M059J (cell line): ENCODE results near the gene ZNF550. TPM values are rescaled to one million over a fixed set of nuclear protein-coding genes. Genes with fewer than 3 reads are reported as not detected.
A peak's percentile ranks its signal among the peaks of the same experiment; 100 is the strongest.

ENCODE experiments used
- DNase-seq: peaks from one replicate; pipeline ENCODE4 v3.0.0-alpha.2; 2012; ENCODE audit warnings: low read depth
- total RNA-seq: library from RNA; depleted of rRNA; stranded (reverse); fragments of >200 nt; shearing (Covaris generic); gene quantifications from 2 replicates; pipeline ENCODE4 v1.2.3, GENCODE V29; 2014; rRNA removed

ZNF550 gene
- 9.4 and 14.0 TPM in 2 replicates for total RNA-seq

- peak; percentile 92 for DNase-seq
These were observed at the start of gene ZNF550 for GRCh38 chr19:57559404-57560025. ZNF550 (minus strand) TSS chr19:57559863; CDS start chr19:57559682, 181 bp downstream.

- no peak for DNase-seq
These were observed 47.3 kb upstream of the ZNF550 start for GRCh38 chr19:57606931-57607330.

DNA sequence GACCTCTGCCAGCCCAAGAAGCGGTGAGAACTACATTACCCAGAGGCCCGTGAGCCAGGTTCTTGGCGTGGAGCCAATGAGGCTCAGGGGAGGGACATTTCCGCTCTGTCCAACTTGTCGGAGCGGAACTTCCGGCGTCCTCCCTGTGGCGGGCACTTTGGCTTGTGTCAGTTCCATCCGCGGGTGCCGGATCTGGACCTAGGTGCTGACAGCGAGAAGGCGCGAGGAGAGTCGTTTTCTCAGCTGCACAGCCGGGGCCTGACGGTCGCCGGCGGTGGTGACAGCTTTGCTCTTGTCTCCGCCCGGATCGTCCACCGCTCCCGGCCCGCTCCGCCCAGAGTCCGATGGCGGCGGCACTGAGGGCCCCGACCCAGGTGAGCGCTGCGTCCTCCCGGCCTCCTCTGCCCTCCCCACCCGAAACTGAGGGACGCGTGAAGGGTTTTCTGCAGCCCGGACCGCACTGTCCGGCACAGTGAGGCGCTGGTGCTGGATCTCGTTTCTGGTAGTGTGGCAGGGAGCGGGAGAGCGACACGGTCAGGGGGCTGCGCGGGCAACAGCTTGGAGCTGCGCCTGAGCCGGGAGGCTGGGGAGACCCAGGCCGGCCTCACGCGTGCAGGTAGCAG is 40.2 kb upstream of the ZNF550 start, which contains the start of gene ZNF530:
Gene ZNF530, plus strand, starts transcription at position 125 of the 623 bp plus-strand sequence. CDS start 4,461 bp downstream, outside the sequence.
- DNase-seq, result peak; percentile 93

DNA sequence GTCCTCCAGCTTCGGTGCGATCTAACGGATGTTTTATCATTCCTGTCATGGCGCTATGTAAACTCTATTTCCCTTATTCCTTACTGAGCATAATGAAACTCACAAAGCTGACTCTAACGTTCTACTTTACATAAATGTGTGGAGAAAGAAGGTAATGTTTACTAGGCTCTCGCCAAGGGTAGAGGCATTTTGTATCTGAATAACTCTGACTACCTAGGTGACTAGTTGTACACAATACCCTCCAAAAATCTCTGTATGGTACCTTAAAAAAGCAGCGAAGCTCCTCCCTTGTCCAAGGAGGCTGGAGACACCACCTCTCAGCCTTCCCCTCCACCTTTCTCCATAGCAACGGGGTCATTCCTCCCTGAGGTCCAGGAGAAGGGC is 39.7 kb upstream of the ZNF550 start:
- no peak for DNase-seq

GRCh38 chr19:57587529-57587928 is 27.9 kb upstream of the ZNF550 start:
- DNase-seq, result peak; percentile 91

DNA sequence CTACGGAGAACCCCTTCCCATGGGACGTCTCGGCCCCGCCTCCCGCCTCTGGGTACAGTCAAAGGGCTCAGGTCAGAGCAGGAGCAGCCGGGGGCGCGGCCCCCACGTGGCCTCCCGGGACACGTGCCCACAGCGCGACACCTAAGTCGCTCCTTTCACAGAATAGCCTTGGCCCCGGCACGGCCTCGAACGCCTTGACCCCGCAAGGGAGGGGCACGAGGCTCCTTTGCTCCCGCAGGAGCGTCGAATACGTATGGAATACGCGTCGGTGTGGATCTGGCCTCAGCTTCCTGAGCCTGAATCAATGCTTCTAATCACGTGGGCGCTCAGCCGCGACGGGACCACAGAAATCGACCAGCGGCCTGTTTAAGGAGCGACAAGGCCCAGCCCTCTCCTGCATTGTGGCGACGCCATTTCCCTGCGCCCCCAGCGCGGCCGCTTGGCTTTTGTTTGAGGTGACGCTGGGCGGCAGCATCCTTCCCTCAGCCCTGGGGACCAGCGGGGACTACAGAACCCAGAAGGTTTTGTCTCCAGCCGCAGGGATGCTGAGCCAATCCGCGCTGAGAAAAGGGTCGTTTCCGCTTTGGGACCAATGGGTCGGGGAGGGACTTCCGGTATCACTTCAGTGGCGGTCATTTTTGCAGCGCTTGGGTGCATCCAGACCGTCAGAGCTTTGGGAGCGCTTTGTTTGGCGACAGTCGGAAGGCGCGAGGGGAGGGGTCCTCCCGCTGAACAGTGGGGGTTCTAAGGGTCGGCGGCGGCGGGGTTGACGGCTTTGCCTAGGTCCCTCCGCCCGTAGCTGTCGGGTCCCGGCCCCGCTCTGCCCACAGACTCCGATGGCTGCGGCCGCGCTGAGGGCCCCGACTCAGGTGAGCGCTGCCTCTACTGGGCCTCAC is 24.1 kb upstream of the ZNF550 start, which contains the start of gene ZIK1:
Gene ZIK1, plus strand, starts transcription at position 625 of the 896 bp plus-strand sequence. Its CDS starts 212 bp downstream, at position 837.
- peak; percentile 93 for DNase-seq

GRCh38 chr19:57583104-57583520 is 23.4 kb upstream of the ZNF550 start:
- DNase-seq, result no peak

GRCh38 chr19:57578487-57579205 is 19.0 kb upstream of the ZNF550 start, which contains the start of gene ZNF416:
ZNF416 (minus strand) TSS chr19:57578911; CDS start chr19:57578704, 207 bp downstream.
- DNase-seq, result peak; percentile 99

DNA sequence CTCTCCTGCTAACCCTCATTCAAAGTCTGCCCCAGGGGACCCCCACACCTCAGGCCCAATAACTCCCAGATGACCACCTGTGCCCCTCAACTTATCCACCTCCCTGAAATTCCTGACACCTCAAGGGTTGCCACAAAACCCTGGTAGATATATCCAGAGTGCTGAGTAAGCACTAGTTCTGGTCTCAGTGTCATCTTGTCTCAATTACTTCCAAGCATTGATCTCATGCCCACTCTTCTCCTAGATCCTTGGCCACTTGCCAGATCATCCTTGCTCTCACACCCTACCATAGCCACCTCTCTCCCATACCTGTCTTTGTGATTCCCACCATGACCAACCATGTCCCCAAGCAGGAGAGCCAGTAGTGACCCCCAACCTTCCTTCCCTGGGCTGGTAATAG is 17.0 kb upstream of the ZNF550 start:
- no peak for DNase-seq

- no peak for DNase-seq
These were observed 12.8 kb upstream of the ZNF550 start for GRCh38 chr19:57572415-57572947.

- DNase-seq, result no peak
These were observed 11.0 kb upstream of the ZNF550 start for GRCh38 chr19:57570707-57571106.

- peak; percentile 35 for DNase-seq
These were observed 7.0 kb upstream of the ZNF550 start for GRCh38 chr19:57566396-57567265.

- DNase-seq, result no peak
These were observed 3.9 kb upstream of the ZNF550 start for GRCh38 chr19:57563547-57563946.

DNA sequence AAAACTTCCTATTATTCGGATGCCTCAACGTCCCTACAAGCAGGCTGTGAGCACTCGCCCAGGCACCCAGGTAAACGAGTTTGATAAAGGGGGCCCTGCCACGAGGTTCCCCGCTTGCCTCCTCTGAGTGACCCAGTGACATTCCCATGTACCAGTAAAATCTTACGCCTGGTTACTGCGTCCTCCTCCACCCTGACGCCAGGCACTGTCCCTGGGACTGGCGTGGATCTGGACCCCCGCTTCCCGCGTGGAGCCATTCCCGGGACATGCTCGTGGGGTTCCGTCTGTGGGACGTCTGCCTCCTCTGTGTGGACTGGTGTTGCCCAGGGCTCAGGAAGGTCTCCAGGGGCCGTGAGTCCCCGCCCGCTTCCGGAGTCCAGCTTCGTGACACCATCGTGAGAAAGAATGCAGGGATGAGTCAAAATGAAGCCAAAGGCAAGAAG is 407 bp upstream of the ZNF550 start:
- DNase-seq, result peak; percentile 92

DNA sequence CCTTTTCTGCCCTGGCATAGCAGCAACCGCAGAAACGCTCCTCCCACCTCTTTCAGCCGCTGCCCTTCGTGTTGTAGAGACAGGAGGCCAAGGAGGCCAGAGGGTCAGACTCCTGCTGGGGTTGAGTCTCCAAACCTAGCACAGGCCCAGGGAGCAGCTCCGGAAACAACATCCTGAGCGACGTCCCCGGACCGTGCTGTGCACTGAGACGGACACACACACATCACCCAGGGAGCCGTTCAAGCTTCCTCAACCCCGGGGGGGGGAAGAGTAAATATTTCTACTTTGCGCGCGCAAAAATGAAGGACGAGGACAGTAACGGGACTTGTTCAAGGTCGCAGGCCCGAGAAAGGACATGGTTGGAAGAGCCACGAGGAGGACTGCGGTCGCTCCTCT is 657 bp downstream of the ZNF550 start:
- DNase-seq, result peak; percentile 64

- DNase-seq, result no peak
These were observed 1.1 kb downstream of the ZNF550 start for GRCh38 chr19:57558525-57558924.

GRCh38 chr19:57557659-57558058 is 2.0 kb downstream of the ZNF550 start:
- DNase-seq, result no peak

DNA sequence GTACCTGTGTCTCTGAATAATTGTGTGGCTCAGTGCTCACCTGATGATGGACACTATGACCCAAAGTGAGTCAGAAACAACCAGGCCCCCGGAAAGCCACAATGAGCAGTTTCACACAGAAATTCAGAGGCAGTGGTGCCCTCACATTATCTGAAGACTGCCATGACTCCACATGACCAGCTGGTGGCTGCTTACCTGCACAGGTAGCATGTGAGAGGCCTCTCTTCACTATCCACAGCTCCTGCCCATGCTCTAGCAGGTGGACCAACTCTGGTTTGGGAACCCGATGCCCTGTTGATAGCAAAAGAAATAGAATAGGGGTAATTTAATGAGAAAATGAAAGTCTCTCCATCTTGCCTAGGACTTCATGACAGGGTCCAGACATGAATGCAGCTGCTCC is 7.2 kb downstream of the ZNF550 start:
- no peak for DNase-seq

GRCh38 chr19:57546513-57546912 is 13.2 kb downstream of the ZNF550 start:
- no peak for DNase-seq

- DNase-seq, result no peak
These were observed 21.6 kb downstream of the ZNF550 start for GRCh38 chr19:57537953-57538547.
